Myocyte (in vitro differentiated cells): ENCODE results near the gene OTOP2. TPM values are rescaled to one million over a fixed set of nuclear protein-coding genes. Genes with fewer than 3 reads are reported as not detected.

Source experiments
- DNase-seq: peaks from one replicate; pipeline ENCODE4 v3.0.0-alpha.2; 2012; ENCODE audit warnings: low read depth
- polyA plus RNA-seq: library from polyadenylated mRNA; unstranded; fragments of >200 nt; gene quantifications from one replicate; pipeline ENCODE4 v1.2.1, GENCODE V29; 2012; ENCODE audit warnings: missing spikeins
- total RNA-seq: library from RNA; depleted of rRNA; stranded (reverse); fragments of >200 nt; gene quantifications from 2 replicates; pipeline ENCODE4 v1.2.3, GENCODE V29; 2014

OTOP2 gene
- not detected in 2 replicates for total RNA-seq
- polyA plus RNA-seq: not detected

GRCh38 chr17:74924250-74924948 lies at the start of gene OTOP2:
Gene OTOP2, plus strand, starts transcription at chr17:74924273. Its CDS starts 360 bp downstream, at chr17:74924633.
- DNase-seq: no peak

GRCh38 chr17:74874615-74875037 lies 49.4 kb upstream of the OTOP2 start:
- no peak for DNase-seq

GRCh38 chr17:74875155-74875976 lies 48.7 kb upstream of the OTOP2 start:
- no peak for DNase-seq

GRCh38 chr17:74875977-74876593 lies 48.0 kb upstream of the OTOP2 start:
- DNase-seq: no peak

GRCh38 chr17:74877592-74878548 lies 46.2 kb upstream of the OTOP2 start:
- no peak for DNase-seq

- DNase-seq: no peak
Observed at GRCh38 chr17:74878658-74879057, 45.4 kb upstream of the OTOP2 start.

GRCh38 chr17:74879308-74879707 lies 44.8 kb upstream of the OTOP2 start:
- DNase-seq: no peak

- no peak for DNase-seq
Observed at GRCh38 chr17:74881073-74881472, 43.0 kb upstream of the OTOP2 start.

GRCh38 chr17:74882517-74883240 lies 41.4 kb upstream of the OTOP2 start:
- no peak for DNase-seq

- no peak for DNase-seq
Observed at GRCh38 chr17:74883241-74883745, 40.8 kb upstream of the OTOP2 start.

- DNase-seq: no peak
Observed at GRCh38 chr17:74888469-74888868, 35.6 kb upstream of the OTOP2 start.

GRCh38 chr17:74890554-74890953 lies 33.5 kb upstream of the OTOP2 start:
- DNase-seq: no peak

GRCh38 chr17:74892013-74892841 lies 31.8 kb upstream of the OTOP2 start:
- DNase-seq: no peak

GRCh38 chr17:74892974-74893911 lies 30.8 kb upstream of the OTOP2 start, which contains the start of gene FADS6:
Gene FADS6, minus strand, starts transcription at chr17:74893633. Its CDS starts 38 bp downstream, at chr17:74893595.
- no peak for DNase-seq

GRCh38 chr17:74893936-74894671 lies 30.0 kb upstream of the OTOP2 start:
- no peak for DNase-seq

GRCh38 chr17:74898376-74898946 lies 25.6 kb upstream of the OTOP2 start:
- DNase-seq: no peak

- DNase-seq: no peak
Observed at GRCh38 chr17:74900208-74900607, 23.9 kb upstream of the OTOP2 start.
